UCSD-AML1 (cell line): ENCODE data around the gene GPI.
"Not testable (repeated sequence)": the region's sequence is repeated elsewhere in the genome, so short reads cannot be mapped to it uniquely, and the experiment has no call there.

Experiments
- DNase-seq: peaks from one replicate; lab custom pipeline; 2025; ENCODE audit not compliant: unreplicated experiment; lab: John Stamatoyannopoulos, UW

The GPI gene

DNA sequence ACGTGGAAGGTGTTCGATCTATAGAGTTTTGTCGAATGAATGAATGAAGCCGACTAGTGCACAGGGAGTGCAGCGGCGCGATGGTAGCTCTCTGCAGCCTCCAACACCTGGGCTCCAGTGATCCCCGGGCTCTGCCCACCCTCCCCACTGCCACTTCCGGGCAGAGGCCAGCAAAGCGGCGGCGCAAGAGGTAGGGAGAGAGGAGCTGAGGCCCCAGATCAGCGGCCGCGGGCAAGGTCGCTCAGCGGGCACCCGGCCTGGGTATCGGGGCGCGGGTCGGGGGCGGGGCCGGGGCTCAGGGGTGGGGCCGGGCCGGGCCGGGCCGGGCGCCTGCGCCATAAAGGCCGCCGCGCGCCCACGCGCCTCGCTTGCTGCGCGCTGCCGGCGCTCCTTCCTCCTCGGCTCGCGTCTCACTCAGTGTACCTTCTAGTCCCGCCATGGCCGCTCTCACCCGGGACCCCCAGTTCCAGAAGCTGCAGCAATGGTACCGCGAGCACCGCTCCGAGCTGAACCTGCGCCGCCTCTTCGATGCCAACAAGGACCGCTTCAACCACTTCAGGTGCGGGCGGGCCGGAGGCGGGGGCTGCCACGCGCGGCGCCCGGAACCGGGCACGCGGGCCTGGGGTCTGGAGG lies at the start of gene GPI:
Gene GPI, plus strand, starts transcription at position 367 of the 633 bp plus-strand sequence. Its CDS starts 71 bp downstream, at position 438.
- DNase-seq = peak; percentile 63

DNA sequence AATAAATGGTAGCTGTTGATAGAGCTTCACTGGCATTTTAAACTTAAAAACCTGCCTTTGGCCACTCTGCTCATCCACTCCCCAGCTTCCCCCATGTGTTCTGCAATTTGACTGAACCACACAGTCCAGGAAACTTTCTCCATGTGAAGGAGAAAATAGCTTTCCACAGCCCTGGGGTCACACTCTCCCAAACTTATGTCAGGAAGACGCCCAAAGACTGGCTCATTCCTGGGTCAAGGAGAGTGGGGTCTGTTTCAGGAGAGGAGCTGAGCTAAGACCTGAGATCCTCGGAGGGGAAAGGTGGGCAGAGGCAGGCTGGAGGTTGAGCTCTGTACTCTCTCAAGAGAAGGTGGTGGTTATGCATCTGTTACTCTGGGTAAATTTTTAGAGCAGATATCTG lies 48.7 kb upstream of the GPI start:
- DNase-seq = no peak

DNA sequence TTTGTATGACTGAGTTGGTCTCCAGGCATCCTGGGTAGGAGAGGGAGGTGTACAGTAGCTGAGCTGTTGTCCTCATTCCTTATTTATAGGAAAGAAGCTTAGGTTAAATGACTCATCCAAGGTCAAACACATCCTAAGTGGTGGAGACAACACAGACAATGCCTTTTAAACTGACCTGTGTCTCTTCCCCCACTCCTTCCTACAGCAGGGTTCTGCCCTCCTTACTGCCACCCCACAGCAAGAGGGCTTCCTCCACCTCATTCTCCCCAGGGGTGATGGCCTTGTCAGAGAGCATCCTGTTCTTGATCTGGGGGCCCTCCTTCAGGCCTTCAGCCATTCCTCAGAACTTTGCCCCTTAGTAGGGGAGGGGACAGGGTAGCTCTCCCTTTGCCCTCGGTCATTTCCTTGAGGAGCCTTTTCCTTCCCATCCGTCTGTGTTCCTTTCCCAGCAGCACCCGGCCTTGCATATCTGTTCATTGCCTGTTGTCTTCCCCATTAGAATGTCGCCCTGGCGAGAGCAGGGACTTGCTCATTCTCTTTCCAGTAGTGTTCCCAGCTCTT lies 48.2 kb upstream of the GPI start:
- no peak for DNase-seq

DNA sequence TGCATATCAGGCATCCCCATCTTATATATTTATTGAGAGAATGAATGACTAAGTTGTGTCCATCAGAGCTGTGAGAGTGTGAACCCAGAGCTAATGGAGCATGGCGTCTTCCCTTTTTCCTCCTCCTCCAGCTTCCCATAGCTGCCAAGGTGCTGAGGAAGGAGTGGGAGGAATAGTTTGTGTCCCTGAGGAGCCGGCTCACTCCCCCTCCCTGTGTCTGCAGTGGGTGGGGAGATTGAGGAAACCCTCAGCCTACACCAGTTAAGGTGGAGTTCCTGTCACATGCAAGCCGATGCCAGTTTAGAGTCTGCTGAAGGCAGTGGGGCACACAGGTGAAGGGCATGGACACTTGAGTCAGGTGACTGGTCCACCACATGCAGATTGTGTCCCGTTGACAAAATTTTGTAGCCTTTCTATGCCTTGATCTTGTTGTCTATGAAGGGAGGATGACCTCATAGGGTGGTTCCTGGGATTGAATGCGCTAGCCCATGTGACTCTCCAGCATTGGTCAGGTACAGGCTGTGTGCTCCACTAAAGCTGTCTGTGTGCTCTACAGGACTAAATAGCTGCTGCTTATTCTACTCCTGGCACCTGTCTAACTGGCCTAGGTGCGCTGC lies 47.6 kb upstream of the GPI start:
- no peak for DNase-seq

DNA sequence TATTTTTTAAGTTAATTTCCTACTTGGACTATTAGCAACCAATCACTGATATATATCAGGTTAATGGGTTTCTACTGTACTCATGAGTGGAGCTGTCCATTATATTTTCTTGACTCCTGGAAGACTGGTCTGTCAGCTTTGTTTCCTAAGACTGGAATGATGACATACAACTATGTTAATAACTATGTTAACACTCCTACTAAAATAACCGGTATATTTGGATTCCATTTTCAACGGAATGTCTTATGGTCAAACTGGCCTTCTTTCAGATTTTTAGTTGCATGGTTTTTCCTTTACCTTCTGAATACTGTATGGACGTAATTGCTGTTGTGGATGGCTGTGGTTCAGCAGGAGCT lies 45.8 kb upstream of the GPI start:
- no peak for DNase-seq

DNA sequence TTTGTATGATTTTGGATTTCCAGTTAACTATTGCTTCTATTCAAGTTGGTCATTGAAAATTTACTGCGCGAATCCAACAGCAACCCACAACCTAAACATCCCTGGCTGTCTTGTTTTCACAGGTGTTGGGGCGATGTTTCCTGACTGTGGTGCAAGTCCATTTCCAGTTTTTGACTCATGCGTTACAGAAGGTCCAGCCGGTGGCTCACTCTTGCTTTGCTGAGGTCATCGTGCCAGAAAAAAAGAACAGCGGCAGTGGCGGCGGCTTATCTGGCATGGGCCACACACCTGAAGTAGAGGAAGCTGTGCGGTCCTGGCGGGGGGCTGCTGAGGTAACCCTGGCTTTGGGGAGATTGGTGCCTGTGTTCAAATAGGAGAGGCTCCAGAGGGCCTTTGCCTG lies 45.2 kb upstream of the GPI start:
- DNase-seq = no peak

DNA sequence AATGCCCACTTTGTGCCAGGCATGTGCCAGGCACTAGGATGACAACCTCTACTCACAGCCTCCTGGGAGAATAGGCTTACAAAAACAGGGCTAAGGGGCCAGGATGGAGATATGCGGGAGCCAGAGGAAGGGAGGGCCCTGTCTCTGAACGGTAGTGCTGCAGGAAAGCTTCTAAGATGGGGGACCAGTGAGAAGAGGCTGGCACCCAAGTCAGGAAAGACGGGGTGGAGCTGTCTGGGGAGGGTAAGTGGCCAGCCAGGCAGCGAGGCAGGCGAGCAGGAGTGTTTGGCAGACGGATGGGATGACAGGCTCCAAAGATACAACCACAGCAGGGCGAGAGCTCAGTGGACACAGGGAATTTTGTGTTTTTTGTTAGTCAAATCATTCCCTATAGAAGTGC lies 44.7 kb upstream of the GPI start:
- no peak for DNase-seq

DNA sequence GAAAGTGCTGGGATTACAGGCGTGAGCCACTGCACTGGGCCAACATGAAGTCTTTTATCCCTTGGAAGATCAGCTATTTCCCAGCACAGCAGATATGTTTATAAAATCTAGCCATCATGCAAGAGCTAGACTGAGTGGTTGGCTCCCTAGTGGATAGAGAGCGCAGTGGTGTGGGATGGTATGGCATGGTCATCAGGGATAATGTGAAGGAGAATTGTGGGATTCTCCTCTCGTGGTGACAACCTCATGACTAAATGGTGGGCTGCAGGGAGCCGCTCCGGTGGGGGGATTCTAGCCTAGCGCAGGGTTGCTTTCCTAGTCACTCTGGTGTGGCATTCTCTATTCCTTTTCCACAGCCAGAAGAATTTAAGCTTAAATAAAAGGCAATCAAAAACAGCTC lies 43.3 kb upstream of the GPI start:
- no peak for DNase-seq

DNA sequence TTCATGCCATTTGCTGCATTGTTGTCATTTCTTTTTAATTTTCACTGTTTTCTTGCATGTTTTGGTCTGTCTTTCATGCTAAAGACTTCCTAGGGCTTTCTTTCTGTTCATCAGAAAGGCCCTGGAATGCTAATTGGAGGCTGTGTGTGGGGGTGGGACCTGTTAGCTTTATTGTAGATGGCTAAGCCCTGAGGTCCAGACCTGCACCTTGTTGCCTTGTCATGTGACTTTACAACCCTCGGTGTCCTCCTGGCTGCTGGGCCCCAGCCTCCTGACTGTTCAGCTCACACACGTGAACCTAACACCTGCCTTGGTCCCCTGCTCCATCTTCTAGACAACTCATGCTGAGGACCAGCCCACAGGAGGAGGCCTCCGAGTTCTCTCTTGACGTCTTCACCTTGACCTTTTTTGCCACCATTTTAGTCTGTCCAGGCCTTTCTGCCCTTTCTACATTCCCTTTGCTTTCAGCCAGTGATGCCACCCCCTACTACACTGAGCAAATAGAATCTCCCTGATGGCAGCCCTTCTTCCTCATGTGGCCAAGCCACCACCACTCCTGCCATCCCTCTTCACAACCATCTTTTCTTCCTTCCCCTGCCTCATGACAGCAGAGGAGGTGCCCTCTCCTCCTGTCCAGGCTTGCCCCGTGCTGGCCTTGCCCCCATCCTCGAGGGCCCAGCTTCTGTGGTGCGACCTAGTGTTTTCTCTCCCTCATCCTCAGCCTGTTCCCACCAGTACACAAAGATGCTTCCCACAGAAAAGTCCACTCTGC lies 41.4 kb upstream of the GPI start:
- no peak for DNase-seq

DNA sequence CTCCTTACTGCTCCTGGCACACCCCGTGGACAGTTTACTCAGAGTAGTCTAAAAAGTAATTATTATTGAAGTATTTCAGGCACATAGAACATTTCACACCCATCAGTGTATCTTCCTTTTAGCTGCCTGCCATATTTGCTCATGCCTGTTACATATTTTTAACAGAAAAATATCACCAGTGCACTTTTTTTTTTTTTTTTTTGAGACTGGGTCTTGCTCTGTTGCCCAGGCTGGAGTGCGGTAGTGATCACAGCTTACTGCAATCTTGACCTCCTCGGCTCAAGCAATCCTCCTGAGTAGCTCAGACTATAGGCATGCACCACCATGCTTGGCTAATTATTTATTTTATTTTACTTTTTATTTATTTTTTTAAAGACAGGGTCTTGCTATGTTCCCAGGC lies 40.7 kb upstream of the GPI start:
- no peak for DNase-seq

DNA sequence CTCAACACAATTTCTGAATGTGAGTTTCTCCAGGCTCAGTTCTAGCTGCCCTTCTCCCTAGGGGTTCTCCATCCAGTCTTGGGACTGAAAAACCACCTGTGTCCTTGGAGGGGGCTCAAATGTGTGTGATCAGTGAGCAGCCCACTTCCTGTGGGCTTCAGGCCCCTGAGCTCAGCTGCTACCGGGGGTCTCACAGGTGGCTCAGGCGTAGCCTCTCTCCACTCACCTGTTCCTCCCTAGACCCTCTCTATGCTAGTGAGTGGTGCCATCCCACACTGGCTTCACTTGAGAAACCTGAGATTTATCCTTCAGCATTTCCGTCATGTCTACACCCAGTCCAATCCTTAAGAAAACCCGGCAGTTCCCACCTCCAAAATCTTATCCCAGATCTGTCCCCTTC lies 39.8 kb upstream of the GPI start:
- DNase-seq = no peak

DNA sequence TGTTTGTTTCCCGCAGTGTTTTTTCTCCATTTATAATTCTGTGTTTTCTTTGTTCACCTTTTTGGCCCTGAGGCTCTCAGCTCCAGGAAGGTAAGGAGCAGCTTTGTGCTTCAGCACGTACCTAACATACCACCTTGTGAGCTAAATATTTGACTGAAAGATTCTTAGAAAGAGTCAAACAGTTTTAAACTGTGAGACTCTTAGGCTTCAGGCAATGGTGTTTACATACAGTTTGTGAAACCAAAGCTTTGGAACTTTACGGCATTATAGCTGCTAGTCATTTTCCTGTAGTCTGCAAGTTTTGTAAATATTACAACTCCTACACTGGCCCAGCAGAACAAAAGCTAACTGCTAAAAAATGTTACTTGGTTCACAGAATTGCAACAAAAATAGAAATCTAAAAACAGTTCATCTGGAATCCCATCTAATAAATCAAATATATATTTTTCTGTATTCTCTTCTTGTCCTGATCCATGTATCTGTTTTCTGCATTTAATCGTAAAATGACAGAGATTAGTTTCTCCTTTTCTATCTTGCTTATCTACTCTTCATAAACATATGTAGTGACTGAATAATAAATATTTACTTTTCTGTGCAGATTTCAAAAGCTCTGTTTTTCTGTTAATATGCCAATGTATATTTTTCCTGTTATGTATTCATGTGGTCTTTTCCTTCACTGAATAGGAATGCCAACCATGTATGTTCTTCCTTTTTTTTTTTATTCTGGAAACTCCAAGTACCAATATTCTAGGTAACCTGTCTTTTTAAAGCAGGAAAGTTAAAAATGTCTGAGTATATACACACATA lies 38.8 kb upstream of the GPI start:
- no peak for DNase-seq

DNA sequence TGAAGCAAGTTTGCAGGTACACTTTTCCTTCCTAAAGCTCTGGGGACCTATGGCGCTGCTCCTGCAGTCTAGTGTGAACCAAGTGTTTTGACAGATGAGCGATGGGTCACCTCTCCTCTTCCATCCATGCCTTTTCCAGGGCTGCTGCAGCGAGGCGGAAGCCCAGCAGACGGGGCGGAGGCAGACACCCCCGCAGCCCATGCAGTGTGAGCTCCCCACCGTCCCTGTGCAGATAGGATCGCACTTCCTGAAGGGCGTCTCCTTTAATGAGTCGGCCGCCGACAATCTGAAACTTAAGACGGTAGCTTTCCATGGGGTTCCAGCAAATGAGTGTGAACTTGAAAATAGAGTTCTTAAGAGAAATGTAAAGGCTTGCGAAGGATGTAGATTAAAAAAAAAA lies 37.1 kb upstream of the GPI start:
- DNase-seq = no peak

DNA sequence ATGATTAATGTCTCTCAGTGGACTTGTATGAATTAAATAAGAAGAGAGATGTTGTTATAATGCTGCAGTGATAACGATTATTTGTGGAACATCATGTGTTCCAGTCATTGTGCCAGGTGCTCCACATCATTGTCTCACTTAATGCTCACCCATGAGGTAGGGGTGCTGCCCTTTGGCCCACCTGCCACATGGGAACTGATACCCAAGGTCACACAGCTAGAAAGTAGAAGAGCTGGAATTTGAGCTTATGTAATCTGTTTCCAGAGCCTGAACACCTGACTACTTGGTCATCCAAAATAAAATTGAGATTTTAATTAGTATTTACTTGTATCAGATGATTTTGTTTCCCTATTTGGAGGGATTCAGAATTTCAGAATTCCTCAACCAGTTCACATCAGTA lies 36.0 kb upstream of the GPI start:
- DNase-seq = no peak

DNA sequence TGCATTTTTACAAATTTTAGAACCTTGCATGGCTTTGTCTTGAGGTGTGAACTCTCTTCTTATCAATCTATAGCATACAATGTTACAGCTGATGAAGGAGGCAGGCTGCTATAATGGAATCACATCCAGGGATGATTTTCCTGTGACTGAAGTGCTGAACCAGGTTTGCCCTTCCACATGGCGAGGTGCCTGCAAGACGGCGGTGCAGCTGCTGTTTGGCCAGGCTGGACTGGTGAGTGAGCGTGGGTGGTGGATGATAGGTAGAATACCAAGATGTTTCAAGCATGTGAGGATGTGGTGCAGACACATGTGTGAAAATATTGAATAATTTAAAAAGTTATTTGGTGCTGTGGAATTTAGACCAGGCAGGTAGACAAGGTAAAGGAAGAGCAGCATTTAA lies 34.9 kb upstream of the GPI start:
- DNase-seq = no peak

DNA sequence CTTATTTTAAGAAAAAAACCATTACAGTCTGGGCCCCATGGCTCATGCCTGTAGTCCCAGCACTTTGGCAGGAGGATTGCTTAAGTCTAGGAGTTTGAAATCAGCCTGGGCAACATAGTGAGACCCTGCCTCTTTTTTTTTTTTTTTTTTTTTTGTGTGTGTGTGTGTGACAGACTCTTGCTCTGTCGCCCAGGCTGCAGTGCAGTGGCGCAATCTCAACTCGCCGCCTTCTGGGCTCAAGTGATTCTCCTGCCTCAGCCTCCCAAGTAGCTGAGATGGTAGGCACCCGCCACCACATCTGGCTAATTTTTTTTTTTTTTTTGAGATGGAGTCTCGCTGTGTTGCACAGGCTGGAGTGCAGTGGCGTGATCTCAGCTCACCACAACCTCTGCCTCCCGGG lies 34.4 kb upstream of the GPI start:
- not testable (repeated sequence) for DNase-seq

DNA sequence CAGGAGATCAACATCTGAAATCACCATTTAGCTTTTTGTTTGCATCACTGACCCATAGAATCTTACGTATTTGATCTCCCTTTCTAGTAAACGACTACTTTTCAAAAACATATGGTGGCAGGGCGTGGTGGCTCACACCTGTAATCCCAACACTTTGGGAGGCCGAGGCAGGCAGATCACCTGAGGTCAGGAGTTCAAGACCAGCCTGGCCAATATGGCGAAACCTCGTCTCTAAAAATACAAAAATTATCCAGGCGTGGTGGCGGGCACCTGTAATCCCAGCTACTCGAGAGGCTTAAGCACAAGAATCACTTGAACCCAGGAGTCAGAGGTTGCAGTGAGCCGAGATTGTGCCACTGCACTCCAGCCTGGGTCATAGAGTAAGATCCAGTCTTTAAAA lies 33.4 kb upstream of the GPI start:
- not testable (repeated sequence) for DNase-seq

DNA sequence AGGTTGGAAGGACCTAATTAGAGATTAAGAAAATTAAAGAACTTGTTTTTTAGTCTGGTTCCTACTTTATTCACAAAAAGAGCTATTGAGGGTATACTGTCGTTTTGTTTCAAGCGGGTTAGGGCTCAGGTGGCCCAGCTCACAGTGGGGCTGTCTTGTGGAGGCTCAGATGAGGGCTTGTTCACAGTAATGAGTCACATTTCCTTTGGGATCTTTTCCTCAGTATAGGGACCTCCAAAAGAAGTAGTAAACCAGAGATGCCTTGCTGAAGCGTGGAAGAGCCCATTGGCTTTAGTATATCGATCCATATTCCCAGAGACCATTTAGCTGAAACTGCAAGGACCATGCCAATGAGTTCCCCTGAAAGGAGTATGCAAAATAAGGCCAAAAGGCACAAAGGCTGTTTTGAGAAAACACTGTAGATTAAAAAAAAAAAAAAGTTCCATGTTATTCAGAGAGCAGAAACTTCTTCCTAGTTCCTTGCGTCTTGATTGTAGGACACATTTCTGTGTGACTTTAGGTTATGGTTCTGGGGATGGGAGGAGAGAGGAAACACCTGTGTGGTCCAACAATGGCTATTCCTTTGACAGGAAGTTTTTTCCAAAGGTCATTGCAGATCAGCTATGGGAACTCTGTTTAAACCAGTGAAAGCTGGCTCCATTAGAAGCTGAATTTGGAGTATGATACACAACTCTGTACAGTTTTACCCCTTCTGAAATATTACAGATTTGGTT lies 32.8 kb upstream of the GPI start:
- no peak for DNase-seq

DNA sequence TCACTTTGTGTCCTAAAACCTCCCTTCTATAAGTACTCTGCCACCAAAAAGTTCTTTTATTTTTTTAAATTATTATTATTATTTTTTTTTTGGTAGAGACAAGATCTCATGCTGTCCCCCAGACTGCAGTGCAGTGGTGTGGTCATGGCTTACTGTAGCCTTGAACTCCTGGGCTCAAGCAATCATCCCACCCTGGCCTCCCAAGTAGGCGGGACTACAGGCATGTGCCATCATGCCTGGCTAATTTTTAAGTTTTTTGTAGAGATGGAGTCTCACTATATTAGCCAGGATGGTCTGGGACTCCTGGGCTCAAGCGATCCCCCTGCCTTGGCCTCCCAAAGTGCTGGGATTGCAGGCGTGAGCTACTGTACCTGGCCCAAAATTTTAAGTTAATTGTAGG lies 29.1 kb upstream of the GPI start:
- no peak for DNase-seq

DNA sequence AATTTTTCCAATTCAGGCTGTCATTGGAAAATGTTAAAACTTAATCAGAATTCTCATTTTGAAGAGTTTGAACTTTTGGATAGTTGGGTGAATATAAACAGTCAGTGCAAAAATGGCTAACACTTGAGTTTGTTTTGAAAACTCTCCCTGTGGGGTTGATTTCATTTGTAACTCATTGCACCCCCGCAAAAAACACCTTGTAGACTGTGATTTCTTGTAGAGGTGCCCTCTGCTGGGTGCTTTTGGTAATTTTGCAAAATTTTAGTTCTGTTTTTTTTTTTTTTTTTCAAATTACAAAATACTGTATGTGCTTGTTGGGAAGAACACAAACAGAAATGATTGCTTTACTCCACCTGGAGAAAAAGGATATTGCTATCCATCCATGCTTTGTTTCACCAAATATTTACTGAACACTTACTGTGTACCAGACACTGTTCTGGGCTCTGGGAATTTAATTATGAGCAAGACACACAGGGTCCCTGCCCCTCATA lies 28.2 kb upstream of the GPI start:
- DNase-seq = no peak

DNA sequence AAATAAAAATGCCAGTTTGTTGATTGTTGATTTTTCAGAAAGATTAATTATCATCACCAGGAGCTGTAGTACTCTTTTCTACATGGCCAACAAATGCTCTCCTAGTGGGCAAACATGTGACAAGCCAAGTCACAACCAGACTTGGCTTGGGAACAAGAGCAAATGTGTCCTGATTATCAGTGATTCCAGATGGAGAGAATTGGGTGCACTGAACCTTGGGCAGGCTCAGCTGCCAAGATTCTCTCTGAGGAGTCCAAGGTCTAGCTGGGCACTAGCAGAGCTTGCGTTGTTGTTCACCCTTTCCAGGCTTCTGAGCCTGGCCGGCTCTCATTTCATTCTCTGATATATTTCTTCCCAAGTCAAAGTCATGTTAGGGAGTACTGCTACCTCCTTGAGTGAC lies 27.3 kb upstream of the GPI start:
- DNase-seq = no peak
